ENCODE data around the gene RASSF5. TPM values are rescaled to one million over a fixed set of nuclear protein-coding genes. Genes with fewer than 3 reads are reported as not detected.

Gene RASSF5
- total RNA-seq, 2 experiments from 2014 or later = 257 to 258 TPM

DNA sequence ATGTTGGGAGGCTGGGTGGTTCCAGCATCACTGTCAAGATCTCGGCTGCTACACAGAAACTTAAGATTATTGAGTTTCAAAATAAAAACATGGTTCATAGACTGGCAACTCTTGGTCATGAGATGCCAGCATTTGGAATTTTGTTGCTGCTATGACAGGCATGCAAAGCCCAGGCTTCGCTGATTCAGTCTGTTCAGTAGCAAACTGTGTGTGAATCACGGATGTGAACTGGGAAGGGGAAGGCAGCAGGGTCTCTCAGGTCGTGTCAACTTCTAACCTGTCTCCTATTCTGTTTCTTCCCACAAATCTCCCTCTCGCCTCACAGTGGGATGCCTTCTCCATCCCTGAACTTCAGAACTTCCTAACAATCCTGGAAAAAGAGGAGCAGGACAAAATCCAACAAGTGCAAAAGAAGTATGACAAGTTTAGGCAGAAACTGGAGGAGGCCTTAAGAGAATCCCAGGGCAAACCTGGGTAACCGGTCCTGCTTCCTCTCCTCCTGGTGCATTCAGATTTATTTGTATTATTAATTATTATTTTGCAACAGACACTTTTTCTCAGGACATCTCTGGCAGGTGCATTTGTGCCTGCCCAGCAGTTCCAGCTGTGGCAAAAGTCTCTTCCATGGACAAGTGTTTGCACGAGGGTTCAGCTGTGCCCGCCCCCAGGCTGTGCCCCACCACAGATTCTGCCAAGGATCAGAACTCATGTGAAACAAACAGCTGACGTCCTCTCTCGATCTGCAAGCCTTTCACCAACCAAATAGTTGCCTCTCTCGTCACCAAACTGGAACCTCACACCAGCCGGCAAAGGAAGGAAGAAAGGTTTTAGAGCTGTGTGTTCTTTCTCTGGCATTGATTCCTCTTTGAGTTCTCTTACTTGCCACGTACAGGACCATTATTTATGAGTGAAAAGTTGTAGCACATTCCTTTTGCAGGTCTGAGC is 79.4 kb downstream of the RASSF5 start:
- Mint-ChIP-seq H3K27me3 (ENCODE audit: low read depth) (no peaks in the 10 kb centered on the region), H3K4me3 (no peak overlapping the region), H3K36me3 (ENCODE audit: low read depth) (peaks cover 79% of the 10 kb centered on the region), H3K27ac (peak overlapping the region; percentile 100), H3K4me1 (ENCODE audit: low read depth) (peaks cover 93% of the 10 kb centered on the region), H3K9me3 (no peaks in the 10 kb centered on the region)
- CTCF ChIA-PET = interaction anchor here (0.7 to 16.1 kb wide), 8 partner anchors 8 to 179 kb away, joined by 3 to 511 read pairs (median 5); partner anchors contain the start of gene RASSF5
- intact Hi-C loops (cut with micrococcal nuclease) = no loop called here
- no peak for DNase-seq

GRCh38 chr1:206587904-206588303 is 80.6 kb downstream of the RASSF5 start:
- H3K4me1 Mint-ChIP-seq (ENCODE audit: low read depth) = peaks cover 91% of the 10 kb centered on the region
- intact Hi-C loops (cut with micrococcal nuclease) = no loop called here
- DNase-seq = no peak
- H3K4me3 Mint-ChIP-seq = no peak overlapping the region
- no peaks in the 10 kb centered on the region for H3K27me3 Mint-ChIP-seq (ENCODE audit: low read depth)
- no peaks in the 10 kb centered on the region for H3K9me3 Mint-ChIP-seq
- CTCF ChIA-PET = interaction anchor here (0.6 to 16.1 kb wide), 4 partner anchors 8 to 178 kb away, joined by 3 to 511 read pairs (median 135); no protein-coding TSS in a partner anchor
- peak overlapping the region; percentile 100 for H3K27ac Mint-ChIP-seq
- peaks cover 82% of the 10 kb centered on the region for H3K36me3 Mint-ChIP-seq (ENCODE audit: low read depth)

DNA sequence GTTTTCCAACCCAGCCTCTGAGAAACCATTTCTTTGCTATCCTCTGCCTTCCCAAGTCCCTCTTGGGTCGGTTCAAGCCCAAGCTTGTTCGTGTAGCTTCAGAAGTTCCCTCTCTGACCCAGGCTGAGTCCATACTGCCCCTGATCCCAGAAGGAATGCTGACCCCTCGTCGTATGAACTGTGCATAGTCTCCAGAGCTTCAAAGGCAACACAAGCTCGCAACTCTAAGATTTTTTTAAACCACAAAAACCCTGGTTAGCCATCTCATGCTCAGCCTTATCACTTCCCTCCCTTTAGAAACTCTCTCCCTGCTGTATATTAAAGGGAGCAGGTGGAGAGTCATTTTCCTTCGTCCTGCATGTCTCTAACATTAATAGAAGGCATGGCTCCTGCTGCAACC is 81.2 kb downstream of the RASSF5 start:
- H3K4me3 Mint-ChIP-seq = no peak overlapping the region
- peaks cover 87% of the 10 kb centered on the region for H3K4me1 Mint-ChIP-seq (ENCODE audit: low read depth)
- H3K9me3 Mint-ChIP-seq = no peaks in the 10 kb centered on the region
- peaks cover 81% of the 10 kb centered on the region for H3K36me3 Mint-ChIP-seq (ENCODE audit: low read depth)
- H3K27ac Mint-ChIP-seq = peak overlapping the region; percentile 100
- DNase-seq = no peak
- CTCF ChIA-PET = interaction anchor here (0.6 to 16.1 kb wide), 5 partner anchors 8 to 98 kb away, joined by 3 to 511 read pairs (median 4); partner anchors contain the start of gene EIF2D
- intact Hi-C loops (cut with micrococcal nuclease) = no loop called here
- H3K27me3 Mint-ChIP-seq (ENCODE audit: low read depth) = no peaks in the 10 kb centered on the region

DNA sequence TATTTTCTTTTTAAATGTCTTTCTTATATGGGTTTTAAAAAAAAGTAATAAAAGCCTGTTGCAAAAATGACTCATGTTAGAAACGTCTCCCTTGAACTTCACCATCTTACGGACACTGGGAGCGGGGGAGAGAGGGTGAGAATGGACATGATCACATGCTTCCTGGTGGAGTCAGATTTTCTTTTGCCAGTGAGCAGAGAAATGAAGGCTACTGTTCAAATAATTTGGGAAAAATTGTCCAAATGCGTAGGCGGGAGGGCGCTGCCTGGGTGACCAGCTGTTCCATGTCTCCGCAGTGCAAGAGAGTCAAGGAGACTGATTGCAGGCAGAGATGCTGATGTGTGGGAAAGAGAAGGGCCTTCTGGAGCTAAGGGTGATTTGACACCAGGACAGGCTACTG is 81.9 kb downstream of the RASSF5 start:
- Mint-ChIP-seq H3K27me3 (ENCODE audit: low read depth) (no peaks in the 10 kb centered on the region), H3K9me3 (no peaks in the 10 kb centered on the region), H3K36me3 (ENCODE audit: low read depth) (peaks cover 77% of the 10 kb centered on the region), H3K27ac (peak overlapping the region; percentile 100), H3K4me3 (peak overlapping the region; percentile 51), H3K4me1 (ENCODE audit: low read depth) (peaks cover 81% of the 10 kb centered on the region)
- CTCF ChIA-PET = interaction anchor here (1.0 to 16.1 kb wide), 4 partner anchors 23 to 99 kb away, joined by 3 to 511 read pairs (median 136); partner anchors contain the start of gene EIF2D
- intact Hi-C loops (cut with micrococcal nuclease) = loop anchor here (1.0 kb wide), 3 partner anchors 9 to 44 kb away; no protein-coding TSS in a partner anchor
- no peak for DNase-seq

GRCh38 chr1:206590025-206590758 is 82.9 kb downstream of the RASSF5 start:
- Mint-ChIP-seq H3K36me3 (ENCODE audit: low read depth) (peaks cover 71% of the 10 kb centered on the region), H3K4me3 (peak overlapping the region; percentile 52), H3K27me3 (ENCODE audit: low read depth) (no peaks in the 10 kb centered on the region), H3K9me3 (no peaks in the 10 kb centered on the region), H3K4me1 (ENCODE audit: low read depth) (peaks cover 72% of the 10 kb centered on the region), H3K27ac (peak overlapping the region; percentile 100)
- peak; percentile 89 for DNase-seq
- CTCF ChIA-PET = interaction anchor here (1.3 to 16.1 kb wide), 4 partner anchors 18 to 46 kb away, joined by 4 to 511 read pairs (median 160); no protein-coding TSS in a partner anchor
- intact Hi-C loops (cut with micrococcal nuclease) = loop anchor here (5.0 kb wide), 1 partner anchor 212 kb away; no protein-coding TSS in a partner anchor

GRCh38 chr1:206591226-206591625 is 83.9 kb downstream of the RASSF5 start:
- Mint-ChIP-seq H3K27me3 (ENCODE audit: low read depth) (no peaks in the 10 kb centered on the region), H3K36me3 (ENCODE audit: low read depth) (peaks cover 68% of the 10 kb centered on the region), H3K4me1 (ENCODE audit: low read depth) (peaks cover 64% of the 10 kb centered on the region), H3K27ac (peak overlapping the region; percentile 100), H3K4me3 (no peak overlapping the region), H3K9me3 (no peaks in the 10 kb centered on the region)
- intact Hi-C loops (cut with micrococcal nuclease) = loop anchor here (1.0 to 5.0 kb wide), 2 partner anchors 73 to 211 kb away; no protein-coding TSS in a partner anchor
- no peak for DNase-seq
- CTCF ChIA-PET = interaction anchor here (0.6 to 6.7 kb wide), 15 partner anchors 10 to 122 kb away, joined by 3 to 53 read pairs (median 4); no protein-coding TSS in a partner anchor

- H3K27ac Mint-ChIP-seq = peak overlapping the region; percentile 93
- CTCF ChIA-PET = interaction anchor here (0.6 to 6.7 kb wide), 18 partner anchors 7 to 123 kb away, joined by 3 to 53 read pairs (median 4); no protein-coding TSS in a partner anchor
Observed at GRCh38 chr1:206591696-206592095, 84.4 kb downstream of the RASSF5 start.

DNA sequence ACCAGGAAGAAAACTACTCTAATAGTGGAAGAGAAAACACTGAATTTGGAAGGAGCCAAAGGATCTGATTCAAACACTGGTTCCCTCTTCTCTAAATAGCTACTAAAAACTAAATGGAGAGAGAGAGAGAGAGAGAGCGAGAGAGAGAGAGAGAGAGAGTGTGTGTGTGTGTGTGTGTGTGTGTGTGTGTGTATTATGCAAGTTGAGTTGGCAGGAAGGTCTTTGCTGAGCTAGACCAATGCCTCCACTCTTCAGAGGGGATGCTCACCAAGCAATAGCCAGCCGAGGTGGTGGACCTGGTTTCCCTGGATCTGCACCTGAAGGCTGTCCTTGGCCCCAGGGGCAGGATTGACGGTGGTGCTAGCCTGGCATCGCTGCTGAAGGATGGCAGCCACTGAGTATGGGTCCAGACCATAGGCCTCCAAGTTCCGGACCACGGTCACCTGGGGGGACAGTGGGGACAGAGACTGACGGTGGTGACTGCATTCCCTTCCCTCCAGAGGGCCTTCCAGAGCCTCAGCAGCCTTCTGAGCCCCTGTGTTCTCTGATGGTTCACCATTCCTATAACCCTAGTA is 86.1 kb downstream of the RASSF5 start:
- Mint-ChIP-seq H3K4me3 (no peak overlapping the region), H3K36me3 (ENCODE audit: low read depth) (peaks cover 62% of the 10 kb centered on the region), H3K27me3 (ENCODE audit: low read depth) (no peaks in the 10 kb centered on the region), H3K27ac (peak overlapping the region; percentile 93), H3K9me3 (no peaks in the 10 kb centered on the region), H3K4me1 (ENCODE audit: low read depth) (peaks cover 43% of the 10 kb centered on the region)
- no peak for DNase-seq
- intact Hi-C loops (cut with micrococcal nuclease) = loop anchor here (5.0 kb wide), 1 partner anchor 209 kb away; no protein-coding TSS in a partner anchor
- CTCF ChIA-PET = interaction anchor here (0.6 to 6.7 kb wide), 12 partner anchors 8 to 103 kb away, joined by 3 to 53 read pairs (median 6); no protein-coding TSS in a partner anchor

More at GRCh38 chr1:206591696-206592095, 84.4 kb downstream of the RASSF5 start:
- Mint-ChIP-seq H3K36me3 (ENCODE audit: low read depth) (peaks cover 67% of the 10 kb centered on the region), H3K27me3 (ENCODE audit: low read depth) (no peaks in the 10 kb centered on the region), H3K4me1 (ENCODE audit: low read depth) (peaks cover 60% of the 10 kb centered on the region), H3K4me3 (no peak overlapping the region), H3K9me3 (no peaks in the 10 kb centered on the region)
- DNase-seq = no peak
- intact Hi-C loops (cut with micrococcal nuclease) = loop anchor here (1.0 to 5.0 kb wide), 2 partner anchors 73 to 211 kb away; no protein-coding TSS in a partner anchor

DNA sequence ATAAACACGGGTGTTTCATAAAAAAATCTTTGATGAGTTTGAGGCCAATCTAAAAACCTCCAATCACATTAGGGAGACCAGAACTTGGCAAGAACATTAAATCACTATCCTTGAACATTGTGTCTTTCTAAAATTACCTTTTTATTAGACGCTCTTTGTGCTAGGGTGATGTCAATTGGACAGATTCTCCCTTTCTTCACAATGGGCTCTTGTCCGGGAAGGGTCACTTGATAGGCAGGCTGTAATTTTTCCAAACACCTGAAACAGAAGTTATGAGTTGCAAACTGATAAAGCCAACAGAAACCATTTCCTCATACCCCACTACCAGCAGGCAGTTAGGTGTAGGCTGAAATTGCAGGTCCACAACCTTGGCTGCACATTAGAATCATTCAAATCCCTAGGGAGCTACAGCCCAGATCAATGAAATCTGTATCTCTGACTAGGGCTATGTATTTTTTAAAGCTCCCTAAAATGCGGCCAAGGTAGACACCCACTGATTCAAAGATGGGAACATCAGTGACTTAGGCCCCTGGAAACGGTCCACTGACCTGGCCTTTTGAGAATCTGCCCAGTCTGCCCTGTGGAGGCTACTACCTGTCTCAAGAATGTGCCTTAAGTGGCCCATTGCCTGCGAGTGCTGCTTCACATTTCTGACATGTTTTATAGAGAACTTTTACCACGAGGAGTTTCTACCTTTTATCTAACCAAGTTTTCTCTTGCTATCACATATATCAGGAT is 88.4 kb downstream of the RASSF5 start:
- CTCF ChIA-PET = interaction anchor here (2.7 to 6.7 kb wide), 3 partner anchors 12 to 105 kb away, joined by 9 to 53 read pairs (median 16); no protein-coding TSS in a partner anchor
- Mint-ChIP-seq H3K4me1 (ENCODE audit: low read depth) (peaks cover 20% of the 10 kb centered on the region), H3K27me3 (ENCODE audit: low read depth) (no peaks in the 10 kb centered on the region), H3K36me3 (ENCODE audit: low read depth) (peaks cover 58% of the 10 kb centered on the region), H3K27ac (peak overlapping the region; percentile 32), H3K9me3 (no peaks in the 10 kb centered on the region), H3K4me3 (no peak overlapping the region)
- no peak for DNase-seq
- intact Hi-C loops (cut with micrococcal nuclease) = no loop called here

DNA sequence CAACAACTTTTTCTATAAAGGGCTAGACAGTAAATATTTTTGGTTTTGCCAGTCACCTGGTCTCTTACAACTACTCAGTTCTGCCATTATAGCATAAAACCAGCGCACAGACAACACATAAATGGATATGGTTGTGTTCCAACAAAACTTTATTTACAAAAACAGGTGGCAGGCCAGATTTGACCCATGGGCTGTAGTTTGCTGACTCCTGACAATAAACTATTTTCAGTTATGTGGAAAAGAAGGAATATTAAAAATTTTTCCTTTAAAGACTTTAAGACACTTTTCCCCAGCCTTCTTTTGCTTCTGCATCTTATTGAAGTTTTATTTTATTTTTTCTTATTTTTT is 89.0 kb downstream of the RASSF5 start:
- intact Hi-C loops (cut with micrococcal nuclease) = no loop called here
- Mint-ChIP-seq H3K9me3 (no peaks in the 10 kb centered on the region), H3K4me3 (no peak overlapping the region), H3K27ac (peak overlapping the region; percentile 19), H3K27me3 (ENCODE audit: low read depth) (no peaks in the 10 kb centered on the region), H3K4me1 (ENCODE audit: low read depth) (peaks cover 15% of the 10 kb centered on the region), H3K36me3 (ENCODE audit: low read depth) (peaks cover 57% of the 10 kb centered on the region)
- no peak for DNase-seq
- CTCF ChIA-PET = interaction anchor here (2.7 to 6.7 kb wide), 2 partner anchors 12 to 68 kb away, joined by 16 to 53 read pairs; no protein-coding TSS in a partner anchor

- H3K4me1 Mint-ChIP-seq (ENCODE audit: low read depth) = no peaks in the 10 kb centered on the region
- no peak for DNase-seq
- CTCF ChIA-PET = interaction anchor here (1.1 to 2.4 kb wide), 3 partner anchors 8 to 110 kb away, joined by 3 to 10 read pairs (median 4); no protein-coding TSS in a partner anchor
- no peaks in the 10 kb centered on the region for H3K27me3 Mint-ChIP-seq (ENCODE audit: low read depth)
- peaks cover 49% of the 10 kb centered on the region for H3K36me3 Mint-ChIP-seq (ENCODE audit: low read depth)
- H3K27ac Mint-ChIP-seq = no peak overlapping the region
- intact Hi-C loops (cut with micrococcal nuclease) = no loop called here
- no peak overlapping the region for H3K4me3 Mint-ChIP-seq
- no peaks in the 10 kb centered on the region for H3K9me3 Mint-ChIP-seq
Observed at GRCh38 chr1:206600527-206600926, 93.2 kb downstream of the RASSF5 start.
